GM10248 (cell line): Measurements from ENCODE around the gene CTNNBL1.

Experiments
- CTCF ChIA-PET: fragments of 300-600 bp; sonication (Branson Sonifier 250); formaldehyde crosslinking; extraction: SDS; loops from one replicate; lab custom pipeline; 2021; ENCODE audit warnings: antibody characterized with exemption; lab: Yijun Ruan, JAX
- POLR2A ChIA-PET: fragments of 350-650 bp; sonication (Branson Sonifier 250); formaldehyde crosslinking; extraction: SDS; loops from one replicate; lab custom pipeline; 2020; ENCODE audit warnings: antibody characterized with exemption; lab: Yijun Ruan, JAX
- DNase-seq: peaks from one replicate; pipeline ENCODE4 v3.0.0; 2012; ENCODE audit errors: extremely low spot score
- CTCF ChIP-seq: IDR thresholded peaks from 2 replicates; pipeline ENCODE4 v1.5.1; 2012; ENCODE audit warnings: mild to moderate bottlenecking, low read depth; ENCODE audit errors: extremely low read depth, missing control alignments, control extremely low read depth

The CTNNBL1 gene

GRCh38 chr20:37913567-37914366, 219.9 kb downstream of the CTNNBL1 start:
- CTCF ChIA-PET: interaction anchor here (1.0 to 1.5 kb wide), 2 partner anchors 11 to 159 kb away, joined by 3 read pairs; no protein-coding TSS in a partner anchor
- POLR2A ChIA-PET: no interaction called here
- TF ChIP-seq CTCF: no peak
- no peak for DNase-seq

GRCh38 chr20:37914367-37914671, 220.5 kb downstream of the CTNNBL1 start:
- DNase-seq: no peak
- ChIA-PET CTCF (interaction anchor here (1.0 to 1.3 kb wide), 2 partner anchors 12 to 159 kb away, joined by 3 to 4 read pairs; no protein-coding TSS in a partner anchor), POLR2A (no interaction called here)
- no peak for TF ChIP-seq CTCF

GRCh38 chr20:37914672-37915433, 221.0 kb downstream of the CTNNBL1 start:
- ChIA-PET POLR2A (no interaction called here), CTCF (interaction anchor here (1.3 kb wide), 1 partner anchor 13 kb away, joined by 4 read pairs; no protein-coding TSS in a partner anchor)
- no peak for DNase-seq
- TF ChIP-seq CTCF: no peak

- DNase-seq: no peak
Measured at GRCh38 chr20:37915434-37915787, 221.6 kb downstream of the CTNNBL1 start.

GRCh38 chr20:37915800-37916570, 222.2 kb downstream of the CTNNBL1 start:
- no peak for DNase-seq
- POLR2A ChIA-PET: no interaction called here
- CTCF ChIA-PET: interaction anchor here (1.3 kb wide), 1 partner anchor 14 kb away, joined by 4 read pairs; no protein-coding TSS in a partner anchor
- no peak for TF ChIP-seq CTCF

More at GRCh38 chr20:37915434-37915787, 221.6 kb downstream of the CTNNBL1 start:
- ChIA-PET CTCF (interaction anchor here (1.3 kb wide), 1 partner anchor 13 kb away, joined by 4 read pairs; no protein-coding TSS in a partner anchor), POLR2A (no interaction called here)
- TF ChIP-seq CTCF: no peak

- ChIA-PET CTCF (interaction anchor here (0.6 to 0.8 kb wide), 2 partner anchors 77 to 138 kb away, joined by 3 read pairs; no protein-coding TSS in a partner anchor), POLR2A (no interaction called here)
- no peak for TF ChIP-seq CTCF
- no peak for DNase-seq
Measured at GRCh38 chr20:37917461-37917860, 223.6 kb downstream of the CTNNBL1 start.
